ENCODE measurements around the gene ZFP1. TPM values are rescaled to one million over a fixed set of nuclear protein-coding genes. Genes with fewer than 3 reads are reported as not detected.

Gene ZFP1
- total RNA-seq, 1 donor from 2014 or later = 17.0 TPM

GRCh38 chr16:75152635-75153034 lies 4.3 kb downstream of the ZFP1 start:
- no peak for DNase-seq (ENCODE audit: extremely low spot score, unreplicated experiment)
- TF ChIP-seq CTCF (IDR thresholded peaks at IDR 0.05) = no peak
- H3K27ac Mint-ChIP-seq (ENCODE audit: unreplicated experiment) = no peak overlapping the region
- peaks cover 23% of the 10 kb centered on the region for H3K9me3 Mint-ChIP-seq (ENCODE audit: unreplicated experiment)
- peaks cover 11% of the 10 kb centered on the region for H3K4me1 Mint-ChIP-seq (ENCODE audit: unreplicated experiment)
- no peak overlapping the region for H3K4me3 Mint-ChIP-seq (ENCODE audit: unreplicated experiment)
- peaks cover 50% of the 10 kb centered on the region for H3K36me3 Mint-ChIP-seq (ENCODE audit: unreplicated experiment)
- no peaks in the 10 kb centered on the region for H3K27me3 Mint-ChIP-seq (ENCODE audit: unreplicated experiment)

GRCh38 chr16:75160386-75160785 lies 12.1 kb downstream of the ZFP1 start:
- no peak for TF ChIP-seq CTCF (IDR thresholded peaks at IDR 0.05)
- DNase-seq (ENCODE audit: extremely low spot score, unreplicated experiment) = no peak
- Mint-ChIP-seq H3K27ac (ENCODE audit: unreplicated experiment) (no peak overlapping the region), H3K4me1 (ENCODE audit: unreplicated experiment) (no peaks in the 10 kb centered on the region), H3K27me3 (ENCODE audit: unreplicated experiment) (no peaks in the 10 kb centered on the region), H3K4me3 (ENCODE audit: unreplicated experiment) (no peak overlapping the region), H3K9me3 (ENCODE audit: unreplicated experiment) (peaks cover 11% of the 10 kb centered on the region), H3K36me3 (ENCODE audit: unreplicated experiment) (peaks cover 58% of the 10 kb centered on the region)

- no peaks in the 10 kb centered on the region for H3K27me3 Mint-ChIP-seq (ENCODE audit: unreplicated experiment)
- no peak for DNase-seq (ENCODE audit: extremely low spot score, unreplicated experiment)
- peaks cover 81% of the 10 kb centered on the region for H3K36me3 Mint-ChIP-seq (ENCODE audit: unreplicated experiment)
- no peak overlapping the region for H3K4me3 Mint-ChIP-seq (ENCODE audit: unreplicated experiment)
- H3K4me1 Mint-ChIP-seq (ENCODE audit: unreplicated experiment) = no peaks in the 10 kb centered on the region
- peaks cover 52% of the 10 kb centered on the region for H3K9me3 Mint-ChIP-seq (ENCODE audit: unreplicated experiment)
- H3K27ac Mint-ChIP-seq (ENCODE audit: unreplicated experiment) = no peak overlapping the region
- no peak for TF ChIP-seq CTCF (IDR thresholded peaks at IDR 0.05)
Observed at GRCh38 chr16:75169899-75170405, 21.6 kb downstream of the ZFP1 start.

GRCh38 chr16:75172578-75172977 lies 24.3 kb downstream of the ZFP1 start:
- Mint-ChIP-seq H3K4me3 (ENCODE audit: unreplicated experiment) (no peak overlapping the region), H3K4me1 (ENCODE audit: unreplicated experiment) (no peaks in the 10 kb centered on the region), H3K36me3 (ENCODE audit: unreplicated experiment) (peaks cover 56% of the 10 kb centered on the region), H3K27me3 (ENCODE audit: unreplicated experiment) (no peaks in the 10 kb centered on the region), H3K9me3 (ENCODE audit: unreplicated experiment) (peaks cover 60% of the 10 kb centered on the region), H3K27ac (ENCODE audit: unreplicated experiment) (no peak overlapping the region)
- DNase-seq (ENCODE audit: extremely low spot score, unreplicated experiment) = no peak
- TF ChIP-seq CTCF (IDR thresholded peaks at IDR 0.05) = no peak

GRCh38 chr16:75175074-75175473 lies 26.8 kb downstream of the ZFP1 start:
- no peak overlapping the region for H3K4me3 Mint-ChIP-seq (ENCODE audit: unreplicated experiment)
- H3K36me3 Mint-ChIP-seq (ENCODE audit: unreplicated experiment) = peaks cover 31% of the 10 kb centered on the region
- no peak for TF ChIP-seq CTCF (IDR thresholded peaks at IDR 0.05)
- H3K27ac Mint-ChIP-seq (ENCODE audit: unreplicated experiment) = no peak overlapping the region
- H3K27me3 Mint-ChIP-seq (ENCODE audit: unreplicated experiment) = peaks cover under 1% of the 10 kb centered on the region
- DNase-seq (ENCODE audit: extremely low spot score, unreplicated experiment) = no peak
- peaks cover 54% of the 10 kb centered on the region for H3K9me3 Mint-ChIP-seq (ENCODE audit: unreplicated experiment)
- H3K4me1 Mint-ChIP-seq (ENCODE audit: unreplicated experiment) = no peaks in the 10 kb centered on the region
